SH-SY5Y (cell line): Measurements from ENCODE around the gene SLC4A5.

ENCODE experiments used
- GATA2 ChIP-seq: IDR thresholded peaks from 2 replicates; pipeline ENCODE4 v1.6.1; 2011; ENCODE audit warnings: mild to moderate bottlenecking, low read depth, low read length
- GATA3 ChIP-seq: IDR thresholded peaks from 2 replicates; pipeline ENCODE4 v1.6.1; 2011; ENCODE audit warnings: low read depth, mild to moderate bottlenecking, low read length, moderate library complexity

SLC4A5 gene

DNA sequence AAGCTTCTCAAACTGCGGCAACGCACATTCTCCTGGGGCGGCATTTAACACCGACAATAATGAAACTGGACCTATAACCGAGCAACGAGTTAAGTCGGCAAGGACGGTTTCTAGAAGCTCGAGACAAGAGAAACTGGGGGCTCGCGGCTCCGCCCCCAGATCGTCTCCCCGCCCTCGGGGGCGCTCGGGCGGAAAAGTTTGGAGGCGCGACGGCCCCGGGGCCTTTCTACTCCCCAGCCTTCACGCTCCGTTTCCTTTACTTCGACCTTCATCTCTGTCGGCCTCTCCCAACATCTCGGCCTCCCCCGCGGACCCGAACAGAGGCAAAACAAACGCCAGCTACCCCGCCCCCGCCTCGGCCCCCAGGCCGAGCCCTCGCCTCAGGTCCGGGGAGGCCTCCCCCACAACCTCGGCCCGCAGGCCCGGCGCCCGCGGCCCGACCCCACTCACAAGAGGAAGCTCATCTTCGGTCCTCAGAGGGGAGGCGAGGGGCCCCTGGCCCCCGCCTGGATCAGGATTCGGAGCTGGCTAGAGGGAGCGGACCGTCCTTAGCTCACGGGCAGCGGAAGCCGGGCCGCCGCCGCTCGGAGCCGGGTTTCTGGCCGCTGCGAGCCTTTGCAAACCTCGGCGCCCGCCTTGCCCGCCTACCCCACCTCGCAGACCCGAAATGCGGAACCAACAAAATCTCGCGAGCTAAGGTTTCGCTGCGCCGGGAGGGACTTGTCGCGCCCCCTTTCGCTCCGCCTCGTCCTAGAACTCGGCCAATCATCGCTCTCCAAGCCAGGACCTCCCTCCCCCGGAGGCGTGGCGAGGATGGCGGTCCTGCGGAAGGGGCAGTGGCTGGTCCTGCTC lies 164.8 kb downstream of the SLC4A5 start, which contains the start of gene MOB1A:
TSS of gene MOB1A (minus strand) at position 669 of the 852 bp plus-strand sequence. CDS start at position 464, 205 bp downstream.
- TF ChIP-seq GATA3 = no peak
- no peak for TF ChIP-seq GATA2

DNA sequence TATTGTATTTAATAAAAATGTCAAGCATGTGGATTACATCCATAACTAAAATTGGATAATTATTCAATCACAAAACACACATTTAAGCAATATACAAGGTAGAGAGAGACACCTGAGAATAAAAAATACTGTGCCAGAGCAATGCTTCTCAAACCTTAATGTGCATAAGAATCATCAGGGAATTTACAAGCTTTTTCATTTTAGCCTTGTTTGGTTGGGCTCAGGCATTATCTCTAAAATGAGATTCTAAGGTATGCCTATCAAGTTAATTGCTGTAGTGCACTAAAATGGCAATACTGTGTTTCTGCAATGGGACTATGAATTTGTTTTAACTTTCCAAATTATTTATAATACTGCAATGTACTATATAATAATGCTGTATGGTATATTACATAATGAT lies 165.5 kb downstream of the SLC4A5 start:
- no peak for TF ChIP-seq GATA2
- no peak for TF ChIP-seq GATA3

DNA sequence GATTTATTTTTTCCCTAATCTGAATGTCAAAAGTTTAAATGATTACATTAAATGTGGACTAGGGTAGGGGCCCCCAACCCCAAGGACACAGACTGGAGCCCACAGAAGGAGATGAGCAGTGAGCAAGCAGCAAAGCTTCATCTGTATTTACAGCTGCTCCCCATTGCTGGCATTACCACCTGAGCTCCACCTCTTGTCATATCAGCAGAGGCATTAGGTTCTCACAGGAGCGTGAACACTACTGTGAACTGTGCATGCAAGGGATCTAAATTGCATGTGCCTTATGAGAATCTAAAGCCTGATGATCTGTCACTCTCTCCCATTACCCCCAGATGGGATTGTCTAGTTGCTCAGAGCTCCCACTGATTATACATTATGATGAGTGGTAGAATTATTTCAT lies 168.3 kb downstream of the SLC4A5 start:
- no peak for TF ChIP-seq GATA2
- TF ChIP-seq GATA3 = no peak

DNA sequence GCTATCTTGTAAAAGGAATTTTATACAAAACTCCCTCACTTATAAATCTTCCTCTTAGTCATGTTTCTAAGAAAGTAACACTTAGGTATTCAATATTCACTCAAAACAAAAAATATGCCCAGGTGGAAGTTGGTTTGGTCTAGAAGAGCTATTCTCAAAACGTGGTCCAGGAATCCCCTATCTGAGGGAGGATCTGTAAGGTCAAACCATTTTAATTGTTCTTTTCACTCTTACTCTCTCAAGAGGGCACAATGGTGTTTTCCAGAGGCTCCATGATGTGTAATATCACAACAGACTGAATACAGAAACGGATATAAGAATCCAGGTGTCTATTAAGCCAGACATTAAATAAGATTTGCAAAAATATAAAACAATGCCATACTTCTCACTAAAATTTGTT lies 174.5 kb downstream of the SLC4A5 start:
- TF ChIP-seq GATA2 = no peak
- TF ChIP-seq GATA3 = no peak
